Natural killer cell (primary cell): ENCODE measurements around the gene FOXN3. TPM values are rescaled to one million over a fixed set of nuclear protein-coding genes. Genes with fewer than 3 reads are reported as not detected.

Source experiments
- ATAC-seq, 3 donors: fragments of 150-1000 bp in 2 of 3; fragments of 200-7000 bp in 1 of 3; cut with Tn5 transposase; 1 replicate in 1 of 3; 2 replicates in 2 of 3; pipeline ENCODE4 v1.10.0; 2021; ENCODE audit warnings: mild to moderate bottlenecking in 2 of 3, moderate library complexity in 2 of 3
- DNase-seq, 2 donors: peaks; one replicate each; pipeline versions ENCODE4 v3.0.0 to v3.0.0-alpha.2; 2013 to 2021; ENCODE audit warnings: mixed read lengths in 1 of 2
- H3K27ac ChIP-seq: one replicate; pipeline ENCODE4 v1.5.1; 2013; ENCODE audit warnings: mild to moderate bottlenecking, low read length
- H3K27me3 ChIP-seq: one replicate; pipeline ENCODE4 v1.6.1; 2013; ENCODE audit warnings: low read length; ENCODE audit not compliant: control insufficient read depth, insufficient read depth
- H3K36me3 ChIP-seq: one replicate; pipeline ENCODE4 v1.6.1; 2013; ENCODE audit warnings: low read length; ENCODE audit not compliant: control insufficient read depth, insufficient read depth
- H3K4me1 ChIP-seq: one replicate; pipeline ENCODE4 v1.6.1; 2013; ENCODE audit warnings: low read length; ENCODE audit not compliant: control insufficient read depth, insufficient read depth
- H3K4me3 ChIP-seq: one replicate; pipeline ENCODE4 v1.5.1; 2013; ENCODE audit warnings: low read length
- H3K9me3 ChIP-seq: one replicate; pipeline ENCODE4 v1.6.1; 2013; ENCODE audit warnings: low read length; ENCODE audit not compliant: control insufficient read depth, insufficient read depth
- H3K27ac Mint-ChIP-seq, 2 donors: one replicate each; pipeline ENCODE4 v1.8.0; 2022; ENCODE audit warnings: mild to moderate bottlenecking in 2 of 2, mixed read lengths in 2 of 2, moderate library complexity in 1 of 2
- H3K27me3 Mint-ChIP-seq, 2 donors: one replicate each; pipeline ENCODE4 v1.8.0; 2022; ENCODE audit warnings: low read depth in 2 of 2, mixed read lengths in 2 of 2
- H3K36me3 Mint-ChIP-seq: one replicate; pipeline ENCODE4 v1.8.0; 2022; ENCODE audit warnings: mixed read lengths
- H3K4me1 Mint-ChIP-seq, 2 donors: one replicate each; pipeline ENCODE4 v1.8.0; 2022; ENCODE audit warnings: mixed read lengths in 2 of 2
- H3K4me3 Mint-ChIP-seq: one replicate; pipeline ENCODE4 v1.8.0; 2022; ENCODE audit warnings: mild to moderate bottlenecking, moderate library complexity, mixed read lengths
- H3K9me3 Mint-ChIP-seq, 2 donors: one replicate each; pipeline ENCODE4 v1.8.0; 2022; ENCODE audit warnings: mixed read lengths in 2 of 2
- WGBS: methylation state at CpG from one replicate; pipeline ENCODE4 v1.1.7; 2013; ENCODE audit warnings: missing lambda C conversion rate; ENCODE audit not compliant: insufficient coverage; 5-methylcytosine and 5-hydroxymethylcytosine counted together
- intact Hi-C: fragments of 100-400 bp; cut with micrococcal nuclease; formaldehyde crosslinking; loops from one replicate; pipeline ENCODE4 v1.14.2; 2022
- total RNA-seq, 4 donors: library from RNA; stranded (reverse); fragments of 120-200 nt in 1 of 4; gene quantifications; one replicate each; pipeline versions ENCODE4 v1.2.3 to v1.2.4, GENCODE V29; 2013 to 2022
- TF ChIP-seq, protein P1 (sequence below): fragments of 200-600 bp; IDR thresholded peaks from one replicate; pipeline ENCODE4 v1.8.0; 2022; ENCODE audit warnings: antibody characterized with exemption

FOXN3 gene
- total RNA-seq, 3 donors from 2014 or later (not counting 1 experiment from before 2014, with no cell fraction given): 209 to 216 (median 209) TPM

DNA sequence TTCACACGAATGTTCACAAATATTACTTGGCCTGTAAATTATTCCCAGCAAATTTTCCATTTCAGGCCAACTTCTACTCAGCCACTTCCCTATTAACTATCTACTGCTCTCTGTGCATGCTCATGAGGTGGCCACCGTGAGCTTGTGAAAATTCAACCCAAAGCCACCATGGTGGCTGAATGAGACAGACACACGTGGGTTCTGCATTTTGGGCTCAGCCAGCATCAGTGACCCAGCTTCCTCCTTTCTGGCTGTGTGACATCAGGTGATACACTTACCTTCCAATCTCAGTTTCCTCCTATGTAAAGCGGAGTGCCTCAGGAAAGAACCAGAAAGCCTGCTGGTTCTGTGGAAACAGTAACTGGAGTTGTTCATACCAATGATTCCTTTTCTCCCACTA is 175.8 kb downstream of the FOXN3 start:
- Mint-ChIP-seq H3K4me3 (peak overlapping the region; percentile 9), H3K27ac (peak overlapping the region; percentile 65 to 85), H3K4me1 (peaks cover 77 to 85% of the 10 kb centered on the region in 2 donors), H3K36me3 (no peaks in the 10 kb centered on the region), H3K9me3 (no peaks in the 10 kb centered on the region), H3K27me3 (no peaks in the 10 kb centered on the region)
- TF ChIP-seq, protein P1, sequence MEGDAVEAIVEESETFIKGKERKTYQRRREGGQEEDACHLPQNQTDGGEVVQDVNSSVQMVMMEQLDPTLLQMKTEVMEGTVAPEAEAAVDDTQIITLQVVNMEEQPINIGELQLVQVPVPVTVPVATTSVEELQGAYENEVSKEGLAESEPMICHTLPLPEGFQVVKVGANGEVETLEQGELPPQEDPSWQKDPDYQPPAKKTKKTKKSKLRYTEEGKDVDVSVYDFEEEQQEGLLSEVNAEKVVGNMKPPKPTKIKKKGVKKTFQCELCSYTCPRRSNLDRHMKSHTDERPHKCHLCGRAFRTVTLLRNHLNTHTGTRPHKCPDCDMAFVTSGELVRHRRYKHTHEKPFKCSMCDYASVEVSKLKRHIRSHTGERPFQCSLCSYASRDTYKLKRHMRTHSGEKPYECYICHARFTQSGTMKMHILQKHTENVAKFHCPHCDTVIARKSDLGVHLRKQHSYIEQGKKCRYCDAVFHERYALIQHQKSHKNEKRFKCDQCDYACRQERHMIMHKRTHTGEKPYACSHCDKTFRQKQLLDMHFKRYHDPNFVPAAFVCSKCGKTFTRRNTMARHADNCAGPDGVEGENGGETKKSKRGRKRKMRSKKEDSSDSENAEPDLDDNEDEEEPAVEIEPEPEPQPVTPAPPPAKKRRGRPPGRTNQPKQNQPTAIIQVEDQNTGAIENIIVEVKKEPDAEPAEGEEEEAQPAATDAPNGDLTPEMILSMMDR: no peak
- H3K27me3 ChIP-seq: no peaks in the 10 kb centered on the region
- H3K9me3 ChIP-seq: no peaks in the 10 kb centered on the region
- ATAC-seq: no peak
- no peak overlapping the region for H3K27ac ChIP-seq
- H3K36me3 ChIP-seq: no peaks in the 10 kb centered on the region
- peaks cover 33% of the 10 kb centered on the region for H3K4me1 ChIP-seq
- no peak for DNase-seq
- intact Hi-C loops: no loop called here
- H3K4me3 ChIP-seq: no peak overlapping the region
- 54% methylated on average over 3 of the region's 4 CpGs for WGBS

DNA sequence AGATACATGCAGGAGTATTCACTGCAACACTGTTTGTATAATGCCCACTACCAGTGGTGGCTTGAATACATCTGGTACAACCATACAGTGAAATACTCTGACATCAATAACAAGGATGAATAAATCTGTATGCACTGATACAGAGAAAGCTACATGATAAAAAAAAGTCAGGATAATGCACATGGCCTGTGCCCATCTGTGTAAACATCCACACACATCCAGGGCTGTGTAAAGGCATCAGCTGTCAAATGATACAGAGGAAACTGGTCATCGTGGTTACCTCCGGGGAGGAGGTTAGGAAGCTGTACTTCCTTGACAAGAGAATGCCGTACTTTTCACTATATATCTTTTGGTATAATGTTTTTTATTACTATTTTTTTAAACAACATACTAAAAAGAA is 176.6 kb downstream of the FOXN3 start:
- Mint-ChIP-seq H3K4me1 (peaks cover 83 to 90% of the 10 kb centered on the region in 2 donors), H3K27ac (peak overlapping the region; percentile 65 to 85), H3K36me3 (no peaks in the 10 kb centered on the region), H3K27me3 (no peaks in the 10 kb centered on the region), H3K4me3 (peak overlapping the region; percentile 35), H3K9me3 (no peaks in the 10 kb centered on the region)
- H3K9me3 ChIP-seq: peaks cover 5% of the 10 kb centered on the region
- no peak overlapping the region for H3K4me3 ChIP-seq
- no CpG with 5 or more reads among the region's 3 CpGs for WGBS
- H3K27ac ChIP-seq: peak overlapping the region; percentile 19
- intact Hi-C loops: no loop called here
- TF ChIP-seq, protein P1: no peak
- ATAC-seq (peak; percentile 57 to 82 (median 71)), DNase-seq (peak in 1 of 2 donors; percentile 19)
- H3K36me3 ChIP-seq: no peaks in the 10 kb centered on the region
- no peaks in the 10 kb centered on the region for H3K27me3 ChIP-seq
- peaks cover 29% of the 10 kb centered on the region for H3K4me1 ChIP-seq

DNA sequence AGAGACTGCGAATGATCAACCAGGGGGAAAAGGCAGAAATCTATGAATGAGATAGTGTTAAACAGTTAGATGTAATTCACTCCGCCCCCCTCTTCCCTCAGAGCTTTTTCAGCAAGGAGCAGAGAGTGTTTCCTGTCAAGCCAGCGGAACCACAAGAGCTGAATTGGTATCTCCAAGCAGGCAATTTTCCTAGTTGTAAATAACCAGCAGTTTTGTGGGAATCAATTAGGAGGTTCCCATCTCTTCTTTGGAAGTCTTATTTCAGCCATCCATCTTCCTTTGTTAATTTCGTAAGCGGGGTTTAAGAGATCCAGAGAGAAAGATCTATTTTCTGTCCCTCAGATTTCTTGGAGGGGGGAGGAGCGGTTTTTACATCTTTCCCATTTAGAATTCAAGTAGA is 178.0 kb downstream of the FOXN3 start:
- Histone ChIP-seq H3K27ac (no peak overlapping the region), H3K27me3 (no peaks in the 10 kb centered on the region), H3K4me3 (no peak overlapping the region), H3K36me3 (no peaks in the 10 kb centered on the region), H3K9me3 (peaks cover 5% of the 10 kb centered on the region), H3K4me1 (peaks cover 29% of the 10 kb centered on the region)
- Mint-ChIP-seq H3K36me3 (no peaks in the 10 kb centered on the region), H3K4me3 (no peak overlapping the region), H3K9me3 (no peaks in the 10 kb centered on the region), H3K27me3 (no peaks in the 10 kb centered on the region), H3K27ac (peak overlapping the region; percentile 30 to 36), H3K4me1 (peaks cover 86% of the 10 kb centered on the region in 2 donors)
- DNase-seq: no peak
- ATAC-seq: no peak
- TF ChIP-seq, protein P1: no peak
- WGBS: 78% methylated on average over 1 of the region's 6 CpGs
- intact Hi-C loops: no loop called here

DNA sequence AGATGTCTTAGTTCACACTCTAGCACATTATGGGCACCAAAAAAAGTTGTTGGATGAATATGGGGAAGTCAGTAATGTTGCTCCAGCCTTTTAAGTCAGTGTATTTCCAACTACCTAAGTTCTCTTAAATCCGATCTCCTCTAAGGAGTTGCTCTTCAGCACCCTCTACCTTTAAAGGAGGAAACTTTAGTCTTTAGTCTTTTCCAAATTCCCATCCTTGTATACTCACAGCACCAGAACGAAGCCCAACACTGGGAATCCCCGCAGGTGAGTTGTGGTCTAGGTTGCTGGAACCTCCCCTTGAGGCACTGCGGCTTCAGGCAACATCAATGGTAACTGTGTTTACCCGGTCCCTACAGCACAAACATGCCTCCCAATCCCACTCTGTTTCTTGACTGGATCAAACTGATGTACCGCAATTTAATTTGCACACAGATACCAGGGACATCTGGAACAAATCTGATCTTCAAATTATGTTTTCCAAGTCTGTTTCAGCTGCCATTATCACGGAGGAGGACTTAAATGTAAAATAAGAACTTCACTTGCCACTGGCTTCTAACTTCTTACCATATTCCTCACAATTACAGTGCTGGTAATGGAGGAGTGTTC is 179.0 kb downstream of the FOXN3 start:
- Mint-ChIP-seq H3K9me3 (no peaks in the 10 kb centered on the region), H3K36me3 (no peaks in the 10 kb centered on the region), H3K4me1 (peaks cover 86 to 87% of the 10 kb centered on the region in 2 donors), H3K4me3 (no peak overlapping the region), H3K27me3 (no peaks in the 10 kb centered on the region), H3K27ac (no peak overlapping the region)
- H3K36me3 ChIP-seq: no peaks in the 10 kb centered on the region
- TF ChIP-seq, protein P1: no peak
- intact Hi-C loops: no loop called here
- DNase-seq (no peak), ATAC-seq (no peak)
- 90% methylated on average over 6 of the region's 7 CpGs for WGBS
- peaks cover 5% of the 10 kb centered on the region for H3K9me3 ChIP-seq
- no peaks in the 10 kb centered on the region for H3K27me3 ChIP-seq
- no peak overlapping the region for H3K27ac ChIP-seq
- H3K4me3 ChIP-seq: no peak overlapping the region
- peaks cover 26% of the 10 kb centered on the region for H3K4me1 ChIP-seq
